ENCODE data around the gene AXIN1.

Gene AXIN1

DNA sequence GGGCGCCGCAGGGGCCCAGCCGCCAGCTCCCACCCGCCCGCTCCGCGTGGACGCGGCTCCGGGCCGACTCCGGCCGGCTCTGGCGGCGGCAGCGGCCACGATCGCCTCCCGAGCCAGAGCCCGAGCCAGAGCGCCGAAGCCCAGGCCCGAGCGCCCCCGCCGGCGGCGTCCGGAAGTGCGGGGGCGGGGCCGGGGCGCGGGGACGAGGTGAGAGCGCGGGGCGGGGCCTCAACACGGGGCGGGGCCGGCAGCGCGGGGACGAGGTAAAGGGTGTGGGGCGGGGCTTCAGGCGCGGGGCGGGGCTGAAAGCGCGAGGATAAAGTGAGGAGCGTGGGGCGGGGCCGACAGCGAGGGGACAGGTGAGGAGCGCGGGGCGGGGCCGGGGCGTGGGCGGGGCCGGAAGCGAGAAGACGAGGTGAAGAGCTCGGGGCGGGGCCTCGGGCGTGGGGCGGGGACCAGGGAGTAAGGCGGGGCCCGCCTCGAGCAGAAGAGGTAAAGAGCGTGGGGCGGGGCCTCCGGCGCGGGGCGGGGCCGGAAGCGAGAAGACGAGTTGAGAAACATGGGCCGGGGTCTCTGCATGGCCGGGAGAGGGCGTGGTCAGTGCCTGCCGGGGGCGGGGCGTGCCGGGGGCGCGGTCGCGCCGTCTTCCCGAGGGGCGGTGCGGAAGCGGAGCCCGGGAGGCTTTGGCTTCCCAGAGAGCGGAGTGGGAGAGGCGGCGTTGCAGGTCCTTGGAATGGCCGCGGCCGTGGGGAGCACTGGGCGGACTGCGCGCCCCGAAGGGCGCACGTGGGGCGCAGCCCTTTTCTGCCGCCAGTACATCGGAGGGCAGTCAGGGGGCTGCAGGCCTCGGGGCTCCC lies at the start of gene AXIN1:
Gene AXIN1 (minus strand): TSS at position 177 of the 857 bp plus-strand sequence. CDS start 5,698 bp downstream, outside the sequence.
- in situ Hi-C loops (cut with MboI; ENCODE audit: low pct_unique_long_range_greater_than_20kb, low sequenced_read_pairs, unreplicated experiment), result no loop called here
- peak; percentile 69 for TF ChIP-seq CTCF (IDR thresholded peaks at IDR 0.05; ENCODE audit: extremely low read depth, insufficient read depth, missing control alignments)
- peak; percentile 99 for DNase-seq (ENCODE audit: low spot score)

DNA sequence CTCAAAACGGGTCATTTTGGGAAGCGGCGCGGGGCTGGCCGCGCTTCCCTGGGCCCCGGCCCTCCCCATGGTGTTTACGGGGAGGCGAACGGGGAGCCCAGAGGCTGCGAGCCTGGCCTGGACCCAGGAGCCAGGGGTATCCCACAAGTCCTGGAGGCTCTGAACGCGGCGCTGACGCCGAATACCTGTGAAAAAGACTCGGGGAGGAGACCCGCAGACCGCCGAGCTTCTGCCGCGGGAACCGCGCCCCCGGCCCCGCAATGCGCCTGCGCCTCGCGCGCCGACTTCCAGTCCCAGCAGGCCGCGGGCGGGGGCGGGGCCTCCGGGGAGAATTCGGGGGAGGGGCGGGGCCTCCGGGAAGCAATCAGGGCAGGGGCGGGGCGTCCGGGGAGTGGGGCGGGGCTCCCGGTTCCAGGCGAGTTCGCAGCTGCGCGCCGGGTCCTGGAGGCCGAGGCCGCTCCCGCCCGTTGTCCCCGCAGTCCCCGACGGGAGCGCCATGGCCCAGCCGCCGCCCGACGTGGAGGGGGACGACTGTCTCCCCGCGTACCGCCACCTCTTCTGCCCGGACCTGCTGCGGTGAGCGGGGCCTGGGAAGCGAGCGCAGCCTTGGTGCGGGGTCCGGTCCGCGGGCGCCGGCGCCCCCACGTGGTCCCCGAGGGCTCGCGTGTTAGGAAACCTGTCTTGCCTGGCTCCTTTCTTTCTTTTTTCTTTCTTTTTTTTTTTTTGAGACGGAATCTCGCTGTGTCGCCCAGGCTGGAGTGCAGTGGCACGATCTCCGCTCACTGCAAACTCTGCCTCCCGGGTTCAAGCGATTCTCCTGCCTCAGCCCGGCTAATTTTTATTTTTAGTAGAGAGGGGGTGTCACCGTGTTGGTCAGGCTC lies 49.2 kb upstream of the AXIN1 start, which contains the start of gene DECR2:
Gene DECR2 (plus strand): TSS at position 418 of the 881 bp plus-strand sequence. CDS start 79 bp downstream, at position 497.
- peak; percentile 99 for DNase-seq (ENCODE audit: low spot score)
- in situ Hi-C loops (cut with MboI; ENCODE audit: low pct_unique_long_range_greater_than_20kb, low sequenced_read_pairs, unreplicated experiment), result no loop called here
- peak; percentile 59 for TF ChIP-seq CTCF (IDR thresholded peaks at IDR 0.05; ENCODE audit: extremely low read depth, insufficient read depth, missing control alignments)

DNA sequence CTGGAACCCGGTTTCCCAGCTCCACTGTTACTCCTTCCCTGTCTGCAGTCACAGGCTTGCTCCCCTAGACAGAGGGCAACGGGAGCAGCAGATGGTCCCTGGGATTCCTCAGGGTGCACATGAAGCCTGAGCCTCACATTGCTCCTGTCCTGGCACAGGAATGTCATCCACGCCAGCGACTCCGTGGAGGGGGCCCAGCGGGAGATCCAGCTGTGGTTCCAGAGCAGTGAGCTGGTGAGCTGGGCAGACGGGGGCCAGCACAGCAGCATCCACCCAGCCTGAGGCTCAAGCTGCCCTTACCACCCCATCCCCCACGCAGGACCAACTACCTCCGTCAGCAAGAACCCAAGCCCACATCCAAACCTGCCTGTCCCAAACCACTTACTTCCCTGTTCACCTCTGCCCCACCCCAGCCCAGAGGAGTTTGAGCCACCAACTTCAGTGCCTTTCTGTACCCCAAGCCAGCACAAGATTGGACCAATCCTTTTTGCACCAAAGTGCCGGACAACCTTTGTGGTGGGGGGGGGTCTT lies 47.6 kb upstream of the AXIN1 start:
- in situ Hi-C loops (cut with MboI; ENCODE audit: low pct_unique_long_range_greater_than_20kb, low sequenced_read_pairs, unreplicated experiment), result no loop called here
- no peak for DNase-seq (ENCODE audit: low spot score)
- no peak for TF ChIP-seq CTCF (IDR thresholded peaks at IDR 0.05; ENCODE audit: extremely low read depth, insufficient read depth, missing control alignments)

DNA sequence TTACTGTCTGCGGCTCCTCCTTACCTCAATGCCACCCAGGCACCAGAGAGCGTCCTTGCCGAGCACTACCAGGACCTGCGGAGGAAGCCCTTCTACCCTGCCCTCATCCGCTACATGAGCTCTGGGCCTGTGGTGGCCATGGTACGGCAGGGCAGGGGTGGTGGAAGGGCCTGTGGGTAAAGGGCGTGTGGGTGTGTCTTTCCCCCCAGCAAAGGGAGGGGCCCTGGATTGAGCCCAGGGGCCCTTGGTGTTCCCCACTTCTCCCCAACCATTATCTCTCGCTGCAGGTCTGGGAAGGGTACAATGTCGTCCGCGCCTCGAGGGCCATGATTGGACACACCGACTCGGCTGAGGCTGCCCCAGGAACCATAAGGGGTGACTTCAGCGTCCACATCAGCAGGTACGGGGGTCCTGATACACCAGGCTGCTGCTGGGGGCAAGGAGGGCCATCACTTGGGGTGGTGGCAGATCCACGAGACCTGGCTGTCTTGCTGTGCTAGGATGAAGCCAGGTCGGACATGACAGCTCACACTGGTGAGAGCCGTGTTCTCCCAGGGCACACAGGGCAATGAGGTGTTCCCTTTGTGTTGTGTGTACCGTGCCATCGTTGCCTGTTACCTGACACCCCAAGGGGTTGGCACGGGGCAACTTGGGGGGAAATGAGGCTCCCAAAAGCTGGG lies 47.0 kb upstream of the AXIN1 start:
- in situ Hi-C loops (cut with MboI; ENCODE audit: low pct_unique_long_range_greater_than_20kb, low sequenced_read_pairs, unreplicated experiment), result no loop called here
- no peak for TF ChIP-seq CTCF (IDR thresholded peaks at IDR 0.05; ENCODE audit: extremely low read depth, insufficient read depth, missing control alignments)
- no peak for DNase-seq (ENCODE audit: low spot score)

DNA sequence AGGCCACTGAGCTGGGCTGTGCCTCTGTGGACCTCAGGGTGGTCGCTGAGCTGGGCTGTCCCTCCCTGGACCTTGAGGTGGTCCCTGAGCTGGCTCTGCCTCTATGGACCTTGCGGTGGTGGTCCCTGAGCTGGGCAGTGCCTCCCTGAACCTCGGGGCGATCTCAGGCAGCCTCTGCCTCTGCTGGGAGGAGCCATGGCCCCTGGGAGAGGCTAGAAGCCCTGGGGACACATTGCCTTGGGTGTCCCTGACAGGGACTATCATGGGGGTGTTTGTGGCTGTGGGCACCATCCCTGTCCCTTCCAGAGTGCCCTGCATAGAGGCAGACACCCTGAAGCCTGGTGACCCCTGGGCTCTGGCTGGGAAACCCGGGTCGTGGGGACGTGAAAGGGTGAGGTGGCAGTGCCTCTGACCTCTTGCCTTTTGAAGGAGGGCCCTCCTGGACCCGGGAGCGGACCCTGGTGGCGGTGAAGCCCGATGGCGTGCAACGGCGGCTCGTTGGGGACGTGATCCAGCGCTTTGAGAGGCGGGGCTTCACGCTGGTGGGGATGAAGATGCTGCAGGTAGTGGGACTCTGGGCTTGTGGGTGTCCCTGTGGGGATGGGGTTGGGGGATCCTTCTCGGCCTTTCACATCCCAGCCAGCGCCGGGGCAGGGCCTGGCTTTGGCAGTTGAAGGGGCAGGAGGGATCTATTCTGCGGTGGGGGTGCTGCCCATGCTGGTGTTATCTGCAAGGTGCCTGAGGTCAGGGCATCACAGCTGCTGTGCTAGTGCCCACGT lies 46.2 kb upstream of the AXIN1 start:
- no peak for DNase-seq (ENCODE audit: low spot score)
- TF ChIP-seq CTCF (IDR thresholded peaks at IDR 0.05; ENCODE audit: extremely low read depth, insufficient read depth, missing control alignments), result no peak
- in situ Hi-C loops (cut with MboI; ENCODE audit: low pct_unique_long_range_greater_than_20kb, low sequenced_read_pairs, unreplicated experiment), result no loop called here
